ENCODE data around the gene AQP9.

Gene AQP9

GRCh38 chr15:58141894-58142293, 3.7 kb downstream of the AQP9 start:
- no peak for DNase-seq

GRCh38 chr15:58142827-58143461, 4.8 kb downstream of the AQP9 start:
- DNase-seq, result no peak

- no peak for DNase-seq
Observed at GRCh38 chr15:58145606-58146005, 7.4 kb downstream of the AQP9 start.

DNA sequence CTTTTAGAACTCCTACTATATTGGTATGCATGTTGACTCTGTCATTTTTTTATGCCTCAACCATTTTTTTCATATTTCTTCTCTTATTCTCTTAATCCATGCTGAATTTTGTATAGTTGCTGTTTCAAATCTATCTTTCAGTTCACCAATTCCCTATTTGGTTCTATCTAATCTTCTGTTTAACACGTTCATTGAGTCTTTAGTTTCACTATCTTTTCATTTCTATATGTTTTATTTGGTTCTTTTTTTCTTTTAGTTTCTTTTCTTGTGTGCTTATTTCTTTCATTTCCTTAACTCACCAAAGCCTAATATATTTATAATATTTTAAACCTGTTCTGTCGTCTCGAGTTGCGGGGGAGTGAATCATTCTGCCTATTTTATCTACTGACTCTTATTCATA, 8.0 kb downstream of the AQP9 start:
- no peak for DNase-seq

DNA sequence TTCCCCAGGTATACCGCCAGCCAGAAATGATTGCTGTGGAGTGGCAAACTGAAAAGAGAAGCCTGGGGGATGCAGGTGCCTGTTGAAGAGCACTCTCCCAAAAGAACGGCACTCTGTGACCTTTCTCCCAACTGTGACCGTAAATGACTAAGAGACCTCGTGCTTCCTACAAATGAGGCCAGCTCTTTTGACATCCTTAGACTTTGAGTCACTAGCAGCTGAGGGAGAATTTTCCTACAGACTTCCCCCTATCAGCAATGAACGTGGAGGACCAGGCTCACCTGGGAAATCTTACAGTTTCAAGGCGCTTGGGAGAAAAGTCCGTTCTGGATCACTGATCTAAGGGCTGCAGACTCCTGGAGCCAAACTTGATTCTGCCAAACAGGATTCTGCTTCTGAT, 8.6 kb downstream of the AQP9 start:
- DNase-seq, result no peak

DNA sequence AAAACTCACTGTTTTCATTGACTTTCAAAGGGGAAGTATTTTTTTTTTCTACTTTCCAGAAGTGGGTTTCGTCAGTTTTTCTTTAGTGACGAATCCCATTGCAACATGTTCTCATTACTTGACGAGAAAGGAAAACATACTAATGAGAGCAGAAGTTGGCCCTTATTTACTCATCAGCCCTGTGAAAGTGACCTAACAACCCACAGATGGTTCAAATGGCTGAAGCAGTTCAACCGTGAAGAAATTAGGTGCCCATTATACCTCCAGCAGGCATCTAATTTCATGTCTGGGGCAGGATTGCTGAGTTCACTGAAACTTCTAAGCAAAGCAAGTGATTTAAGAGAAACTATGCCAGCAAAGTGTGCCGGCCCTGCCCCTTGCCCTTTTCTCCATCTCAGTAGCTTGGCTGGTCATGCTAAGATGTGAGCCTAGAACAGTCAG, 9.0 kb downstream of the AQP9 start:
- DNase-seq, result peak; percentile 65

DNA sequence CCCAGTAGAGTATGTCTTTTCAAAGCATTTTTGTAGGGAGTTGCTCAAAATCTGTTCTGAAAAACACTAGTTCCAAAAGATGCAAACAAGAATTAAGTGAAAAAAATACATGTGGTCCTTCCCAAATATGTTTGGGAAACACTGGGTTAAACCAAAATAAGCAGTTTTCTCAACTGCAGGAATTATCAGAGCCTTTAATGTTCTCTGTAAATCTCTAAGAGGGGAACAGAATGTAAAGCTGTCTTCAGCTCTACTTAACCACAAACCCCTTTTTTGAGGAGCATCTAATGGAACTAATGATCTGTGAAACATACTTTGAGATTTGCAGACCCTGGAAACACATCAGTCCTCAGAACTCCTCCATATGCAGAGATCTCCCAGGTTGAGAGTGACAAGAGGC, 9.9 kb downstream of the AQP9 start:
- DNase-seq, result no peak

GRCh38 chr15:58148633-58149445, 10.7 kb downstream of the AQP9 start:
- no peak for DNase-seq

DNA sequence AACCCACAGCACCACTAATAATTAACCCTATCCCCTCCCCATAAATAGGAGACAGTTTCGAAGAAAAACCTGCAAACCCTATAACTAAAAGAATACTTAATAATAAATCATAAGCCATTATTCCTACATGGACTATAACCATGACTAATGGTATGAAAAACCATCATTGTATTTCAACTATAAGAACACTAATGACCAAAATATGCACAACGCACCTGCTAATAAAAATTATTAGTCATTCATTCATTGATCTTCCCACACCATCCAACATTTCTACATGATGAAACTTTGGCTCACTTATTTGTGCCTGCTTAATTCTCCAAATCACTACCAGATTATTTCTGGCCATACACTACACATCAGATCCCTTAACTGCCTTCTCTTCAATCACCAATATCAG, 16.6 kb downstream of the AQP9 start:
- DNase-seq, result no peak

- DNase-seq, result no peak
Observed at GRCh38 chr15:58159827-58160386, 21.7 kb downstream of the AQP9 start.

GRCh38 chr15:58161436-58161930, 23.3 kb downstream of the AQP9 start:
- DNase-seq, result no peak

- no peak for DNase-seq
Observed at GRCh38 chr15:58163985-58164384, 25.8 kb downstream of the AQP9 start.

DNA sequence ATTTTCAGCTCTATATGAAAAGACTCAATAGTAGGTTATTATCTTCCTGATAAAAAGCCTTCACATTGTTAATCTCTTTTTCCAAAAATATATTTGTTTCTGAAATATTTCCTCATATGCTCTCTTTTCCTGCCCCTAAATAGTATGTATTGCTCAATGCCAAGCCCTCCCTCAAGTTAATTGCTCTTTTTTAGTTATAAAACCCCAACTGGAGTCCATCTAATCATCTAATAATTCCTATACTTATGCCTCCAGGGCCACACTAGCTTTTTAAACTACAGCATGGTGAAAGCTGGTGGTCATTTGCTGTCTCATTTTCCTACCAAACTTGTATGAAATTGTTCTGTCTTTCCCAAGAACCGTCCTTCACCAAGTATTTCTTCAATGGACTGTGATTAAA, 26.7 kb downstream of the AQP9 start:
- no peak for DNase-seq

DNA sequence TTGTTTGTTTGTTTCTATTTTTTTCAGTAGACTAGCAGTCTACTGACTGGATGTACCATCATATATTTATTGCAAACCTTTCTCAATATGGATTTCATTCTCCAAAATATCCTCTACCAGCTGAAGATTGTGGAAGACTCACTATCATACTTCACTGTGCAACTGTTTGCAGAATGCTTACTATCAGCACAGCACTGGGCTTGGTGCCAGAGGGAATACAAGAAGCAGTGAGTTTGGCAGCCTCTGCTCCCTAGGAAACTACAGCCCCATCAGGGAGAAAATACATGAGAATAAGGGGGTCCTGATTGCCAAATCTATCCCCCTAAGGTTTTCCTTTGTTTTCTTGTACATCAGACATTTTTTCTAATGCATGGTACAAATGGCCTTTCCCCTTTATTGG, 27.5 kb downstream of the AQP9 start:
- DNase-seq, result peak; percentile 48

DNA sequence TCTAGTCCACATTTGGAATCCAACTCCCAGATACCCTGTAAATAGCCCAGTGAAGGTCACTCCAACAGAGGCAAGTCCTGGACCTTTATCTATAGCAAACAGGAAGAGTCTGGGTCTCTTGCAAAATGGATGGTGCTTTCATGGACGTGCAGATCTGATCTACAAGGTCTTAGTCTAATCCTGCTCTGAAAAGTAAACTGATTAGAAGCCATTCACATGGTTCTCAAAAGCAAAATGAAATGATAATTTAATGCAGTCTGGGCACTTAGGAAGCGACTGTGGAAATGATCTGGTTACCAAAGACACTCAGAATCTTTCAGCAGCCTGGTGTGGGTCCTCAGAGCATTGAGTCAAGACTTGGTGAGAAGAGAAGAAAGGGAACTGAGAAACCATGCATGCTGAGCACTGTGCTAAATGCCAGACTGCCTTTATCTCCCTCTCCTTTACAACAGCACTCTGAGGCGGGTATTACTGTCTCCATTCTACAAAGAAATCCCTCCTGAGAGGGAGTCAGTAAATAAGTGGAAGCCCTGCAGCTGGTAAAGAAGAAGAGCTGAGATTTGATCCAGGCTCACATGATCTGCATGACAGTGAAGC, 29.0 kb downstream of the AQP9 start:
- DNase-seq, result no peak

- no peak for DNase-seq
Observed at GRCh38 chr15:58169934-58170333, 31.8 kb downstream of the AQP9 start.

- DNase-seq, result no peak
Observed at GRCh38 chr15:58171476-58172061, 33.4 kb downstream of the AQP9 start.

GRCh38 chr15:58174709-58175108, 36.5 kb downstream of the AQP9 start:
- no peak for DNase-seq

- no peak for DNase-seq
Observed at GRCh38 chr15:58175955-58176354, 37.8 kb downstream of the AQP9 start.

- DNase-seq, result peak; percentile 8
Observed at GRCh38 chr15:58178668-58179067, 40.5 kb downstream of the AQP9 start.

- no peak for DNase-seq
Observed at GRCh38 chr15:58179206-58179605, 41.0 kb downstream of the AQP9 start.

DNA sequence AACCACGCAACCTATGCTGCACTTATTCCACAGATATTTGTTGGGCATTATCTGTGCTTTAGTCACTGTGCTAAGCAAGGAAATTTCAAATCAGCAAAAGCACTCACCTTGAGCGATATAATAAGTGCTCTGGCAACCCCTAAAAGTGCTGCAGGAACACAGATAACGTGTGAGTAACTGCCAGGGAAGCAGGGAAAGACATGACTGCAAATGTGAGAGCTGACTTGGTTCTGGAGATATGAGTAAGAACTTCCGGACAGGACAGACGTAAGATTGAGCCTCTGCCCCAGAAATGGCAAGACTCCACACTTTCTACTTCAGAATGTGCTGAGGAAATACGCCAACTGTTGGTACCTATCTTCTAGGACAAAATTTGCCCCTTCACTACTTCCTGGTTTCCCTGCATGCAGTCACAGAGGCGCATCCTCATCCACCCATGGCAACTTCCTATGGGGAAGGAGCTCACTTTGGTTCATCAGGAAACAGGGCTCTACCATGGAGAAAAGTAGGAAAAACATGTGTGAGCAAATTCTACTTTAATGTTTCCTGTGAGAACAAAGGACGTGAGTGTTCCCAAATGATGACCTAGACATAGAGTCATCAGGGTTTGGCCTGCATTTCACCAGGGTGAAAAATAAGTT, 41.7 kb downstream of the AQP9 start:
- peak; percentile 38 for DNase-seq
